HFF-Myc (cell line): ENCODE data around the gene ACSBG1.

Experiments used
- DNase-seq: peaks from one replicate; pipeline ENCODE4 v3.0.0-alpha.2; 2011; ENCODE audit warnings: low read depth; ENCODE audit errors: extremely low read depth
- H3K4me3 ChIP-seq: replicated peaks from 2 replicates; pipeline ENCODE4 v1.5.1; 2011; ENCODE audit warnings: low read depth, mild to moderate bottlenecking, control low read depth, low read length
- CTCF ChIP-seq: IDR thresholded peaks from 2 replicates; pipeline ENCODE4 v1.5.1; 2012; ENCODE audit warnings: mild to moderate bottlenecking, low read depth, low read length, control low read depth; ENCODE audit errors: missing control alignments

ACSBG1 gene

GRCh38 chr15:78204351-78205309 lies 29.7 kb downstream of the ACSBG1 start:
- no peak for DNase-seq
- TF ChIP-seq CTCF, result no peak
- no peak overlapping the region for H3K4me3 ChIP-seq

- DNase-seq, result no peak
- no peak for TF ChIP-seq CTCF
- H3K4me3 ChIP-seq, result no peak overlapping the region
These were observed 30.8 kb downstream of the ACSBG1 start for GRCh38 chr15:78203346-78204225.

GRCh38 chr15:78201281-78202190 lies 32.8 kb downstream of the ACSBG1 start:
- no peak for DNase-seq
- H3K4me3 ChIP-seq, result no peak overlapping the region
- TF ChIP-seq CTCF, result no peak

- no peak for TF ChIP-seq CTCF
- H3K4me3 ChIP-seq, result no peak overlapping the region
- no peak for DNase-seq
These were observed 34.0 kb downstream of the ACSBG1 start for GRCh38 chr15:78200276-78200930.

GRCh38 chr15:78197632-78198031 lies 36.7 kb downstream of the ACSBG1 start:
- DNase-seq, result no peak
- H3K4me3 ChIP-seq, result no peak overlapping the region
- no peak for TF ChIP-seq CTCF
